ENCODE data around the gene COPS8. TPM values are rescaled to one million over a fixed set of nuclear protein-coding genes. Genes with fewer than 3 reads are reported as not detected.

Gene COPS8
- polyA plus RNA-seq, 1 of the 3 experiments (the other 2 are of a cell fraction): 107 TPM

GRCh38 chr2:237113026-237113795 lies 27.5 kb downstream of the COPS8 start (continued):
- TF ChIP-seq USF2 (IDR thresholded peaks at IDR 0.05; ENCODE audit: borderline replicate concordance, low read depth, low read length) (no peak), EZH2phosphoT487 (IDR thresholded peaks at IDR 0.05; ENCODE audit: borderline replicate concordance, low read depth) (no peak)

- WGBS (ENCODE audit: low lambda C conversion rate): 89% methylated on average over 3 of the region's 3 CpGs
- TF ChIP-seq CHD2 (IDR thresholded peaks at IDR 0.05; ENCODE audit: low read length, partially characterized antibody) (no peak), EP300 (IDR thresholded peaks at IDR 0.05; ENCODE audit: borderline replicate concordance in 1 of 2, low read depth in 1 of 2, low read length in 1 of 2) (no peak), MXI1 (IDR thresholded peaks at IDR 0.05; ENCODE audit: low read depth, low read length) (no peak), YY1 (IDR thresholded peaks at IDR 0.05; ENCODE audit: low read depth) (no peak), MEF2A (IDR thresholded peaks at IDR 0.05; ENCODE audit: borderline replicate concordance, low read depth) (no peak), RXRA (IDR thresholded peaks at IDR 0.05; ENCODE audit: borderline replicate concordance, low read depth) (no peak), USF2 (IDR thresholded peaks at IDR 0.05; ENCODE audit: borderline replicate concordance, low read depth, low read length) (no peak), USF1 (IDR thresholded peaks at IDR 0.05; ENCODE audit: borderline replicate concordance, low read depth) (no peak), IRF3 (IDR thresholded peaks at IDR 0.05; ENCODE audit: low read depth, low read length) (no peak)
- CTCF ChIA-PET: interaction anchor here (0.6 kb wide), 1 partner anchor 40 kb away, joined by 3 read pairs; no protein-coding TSS in a partner anchor
Measured at GRCh38 chr2:237115870-237116269, 30.2 kb downstream of the COPS8 start.

More at GRCh38 chr2:237115870-237116269, 30.2 kb downstream of the COPS8 start:
- Histone ChIP-seq H3K36me3 (replicated peaks in 1 of 2; ENCODE audit: control insufficient read depth in 1 of 2, insufficient read depth in 2 of 2, low read length in 1 of 2) (no peaks in the 10 kb centered on the region), H3K9ac (no peak overlapping the region), H2AFZ (ENCODE audit: low read depth) (no peak overlapping the region), H3K79me2 (ENCODE audit: insufficient read depth) (no peaks in the 10 kb centered on the region), H3K27me3 (ENCODE audit: insufficient read depth) (no peaks in the 10 kb centered on the region), H3K4me1 (ENCODE audit: control insufficient read depth in 1 of 2, insufficient read depth in 2 of 2, low read depth in 1 of 2, low read length in 1 of 2) (peaks cover 0 to 5% of the 10 kb centered on the region in 2 experiments; a peak in 2 of 4 replicates), H3K9me3 (no peaks in the 10 kb centered on the region), H3K9me2 (no peaks in the 10 kb centered on the region), H3K27ac (ENCODE audit: low read depth in 2 of 2, low read length in 1 of 2) (no peak overlapping the region), H3F3A (replicated peaks; ENCODE audit: insufficient read depth) (peaks cover 7% of the 10 kb centered on the region), H4K20me1 (ENCODE audit: insufficient read depth) (no peaks in the 10 kb centered on the region), H3K4me2 (no peak overlapping the region), H3K4me3 (ENCODE audit: low read depth in 2 of 2, low read length in 1 of 2) (no peak overlapping the region)
- POLR2A ChIA-PET: no interaction called here
- no peak for DNase-seq

All from SK-N-SH (cell line).